ENCODE data around the gene INTS11.

INTS11 gene

DNA sequence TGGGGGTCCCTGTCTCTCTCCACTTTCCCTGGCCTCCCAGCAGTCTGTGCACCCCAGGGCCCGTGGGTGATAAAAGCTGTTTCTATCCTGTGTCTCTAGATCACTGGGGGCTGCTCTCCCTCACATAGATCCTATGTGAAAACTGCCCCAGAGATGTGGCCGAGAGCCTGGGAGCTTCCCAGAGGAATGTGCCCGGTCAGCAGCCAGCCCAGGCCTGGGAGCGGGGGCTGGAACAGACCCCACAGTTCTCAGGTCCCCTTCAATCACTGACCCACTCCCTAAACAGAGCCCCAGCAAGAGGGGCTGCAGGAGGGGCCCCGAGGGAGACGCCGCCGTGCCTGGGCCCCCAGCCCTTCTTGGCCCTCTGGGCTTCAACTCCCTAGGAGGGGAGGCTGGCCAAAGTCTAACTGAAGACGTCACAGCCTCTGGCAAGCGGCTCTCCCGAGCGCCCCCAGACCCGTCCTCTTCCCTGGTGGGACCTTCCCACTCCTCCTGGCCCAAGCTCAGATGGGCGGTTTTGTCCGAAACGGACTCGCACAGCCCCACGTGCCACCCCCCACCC is 33.5 kb upstream of the INTS11 start:
- no peak for DNase-seq

DNA sequence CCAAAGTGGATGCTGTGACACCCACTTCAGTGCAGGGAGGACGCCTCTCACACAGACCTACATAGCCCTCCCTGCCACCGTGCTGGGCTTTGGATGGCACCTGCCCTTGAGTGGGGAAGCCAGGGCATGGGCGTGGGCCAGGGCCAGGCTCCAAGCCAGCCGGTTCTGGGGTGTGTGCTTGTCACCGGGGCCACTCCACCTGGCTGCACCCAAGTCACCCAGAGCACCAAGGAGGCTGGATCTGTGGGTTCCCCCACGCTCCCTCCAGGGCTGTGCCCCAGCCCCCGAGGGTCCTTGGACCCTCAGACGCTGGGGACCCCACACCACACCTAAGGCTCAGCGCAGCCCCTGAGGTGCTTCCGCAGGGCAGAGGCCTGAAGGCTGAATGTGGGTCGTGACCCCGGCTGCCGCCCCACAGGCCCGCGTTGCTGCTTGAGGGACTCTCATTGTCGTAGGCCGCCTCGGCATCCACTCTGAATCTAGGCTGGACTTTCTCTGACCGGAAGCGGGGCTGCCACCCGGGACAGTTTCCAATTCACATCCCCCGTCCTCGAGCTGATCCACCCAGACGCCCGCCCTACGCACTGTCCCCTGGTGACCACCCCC is 32.4 kb upstream of the INTS11 start:
- DNase-seq, result no peak

- no peak for DNase-seq
Observed at GRCh38 chr1:1356166-1356795, 31.8 kb upstream of the INTS11 start.

GRCh38 chr1:1355416-1355815 is 31.0 kb upstream of the INTS11 start:
- DNase-seq, result no peak

GRCh38 chr1:1354271-1355247 is 30.1 kb upstream of the INTS11 start:
- no peak for DNase-seq

DNA sequence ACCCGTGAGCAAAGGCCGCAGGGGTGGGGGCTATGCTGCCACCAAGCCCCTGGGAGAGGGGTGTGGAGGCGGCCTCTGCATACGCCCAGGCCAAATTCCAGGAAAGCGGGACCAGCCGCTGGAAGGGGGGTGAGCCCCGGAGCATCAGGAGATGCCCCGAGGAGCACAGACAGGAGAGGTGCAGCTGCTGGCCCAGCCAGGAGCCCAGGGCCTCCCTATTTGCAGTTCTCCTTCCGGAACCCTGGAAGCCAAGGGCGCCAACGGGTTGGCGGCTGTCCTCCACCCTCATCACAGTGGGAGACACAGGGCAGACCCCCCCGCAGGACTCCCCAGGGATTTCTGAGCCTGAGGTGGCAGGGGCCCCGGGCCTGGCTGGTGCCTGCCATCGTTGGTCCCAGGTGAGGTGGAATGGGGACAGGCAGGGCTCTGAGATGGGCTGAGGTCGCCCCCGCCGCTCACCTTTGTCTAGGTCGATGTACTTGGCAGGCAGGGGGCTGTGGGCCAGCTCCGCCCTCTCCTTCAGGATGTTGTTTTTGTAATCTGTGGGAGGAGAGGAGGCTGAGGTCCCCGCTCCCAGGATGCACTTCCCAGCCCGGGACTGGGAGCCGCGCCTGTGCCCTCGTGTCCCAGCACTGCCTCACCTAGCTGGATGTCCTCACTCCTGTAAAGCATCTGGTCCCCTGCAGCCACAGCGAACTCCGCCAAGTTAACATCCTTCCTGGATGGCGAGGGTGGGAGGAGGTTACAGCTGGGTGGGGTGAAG is 29.1 kb upstream of the INTS11 start:
- DNase-seq, result no peak

DNA sequence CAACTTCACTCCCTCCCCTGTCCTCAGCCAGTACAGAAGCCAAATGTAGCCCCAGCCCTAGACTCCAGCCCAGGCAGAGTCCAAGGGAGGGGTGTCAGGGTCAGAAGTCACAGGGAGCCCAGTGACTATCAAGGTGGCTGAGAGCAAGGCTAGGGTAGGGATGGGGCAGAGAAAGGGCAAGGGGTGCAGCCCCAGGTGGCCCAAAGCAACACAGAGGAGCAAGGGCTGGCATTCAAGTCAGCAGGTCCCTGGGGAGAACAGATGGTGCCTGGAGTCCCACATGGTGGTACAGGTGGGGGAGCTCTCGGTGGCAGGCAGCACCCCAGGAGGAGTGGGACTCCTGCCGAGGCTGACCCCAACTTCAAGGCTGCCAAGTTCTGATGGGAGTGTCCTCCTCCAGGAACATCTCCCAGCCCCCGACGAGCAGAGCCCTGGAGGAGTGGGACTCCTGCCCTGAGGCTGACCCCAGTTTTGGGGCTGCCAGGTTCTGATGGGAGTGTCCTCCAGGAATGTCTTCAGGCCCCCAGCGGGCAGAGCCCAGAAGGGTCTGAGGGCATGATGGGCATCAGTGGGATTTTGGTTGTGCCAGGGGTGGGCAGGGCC is 28.4 kb upstream of the INTS11 start:
- no peak for DNase-seq

DNA sequence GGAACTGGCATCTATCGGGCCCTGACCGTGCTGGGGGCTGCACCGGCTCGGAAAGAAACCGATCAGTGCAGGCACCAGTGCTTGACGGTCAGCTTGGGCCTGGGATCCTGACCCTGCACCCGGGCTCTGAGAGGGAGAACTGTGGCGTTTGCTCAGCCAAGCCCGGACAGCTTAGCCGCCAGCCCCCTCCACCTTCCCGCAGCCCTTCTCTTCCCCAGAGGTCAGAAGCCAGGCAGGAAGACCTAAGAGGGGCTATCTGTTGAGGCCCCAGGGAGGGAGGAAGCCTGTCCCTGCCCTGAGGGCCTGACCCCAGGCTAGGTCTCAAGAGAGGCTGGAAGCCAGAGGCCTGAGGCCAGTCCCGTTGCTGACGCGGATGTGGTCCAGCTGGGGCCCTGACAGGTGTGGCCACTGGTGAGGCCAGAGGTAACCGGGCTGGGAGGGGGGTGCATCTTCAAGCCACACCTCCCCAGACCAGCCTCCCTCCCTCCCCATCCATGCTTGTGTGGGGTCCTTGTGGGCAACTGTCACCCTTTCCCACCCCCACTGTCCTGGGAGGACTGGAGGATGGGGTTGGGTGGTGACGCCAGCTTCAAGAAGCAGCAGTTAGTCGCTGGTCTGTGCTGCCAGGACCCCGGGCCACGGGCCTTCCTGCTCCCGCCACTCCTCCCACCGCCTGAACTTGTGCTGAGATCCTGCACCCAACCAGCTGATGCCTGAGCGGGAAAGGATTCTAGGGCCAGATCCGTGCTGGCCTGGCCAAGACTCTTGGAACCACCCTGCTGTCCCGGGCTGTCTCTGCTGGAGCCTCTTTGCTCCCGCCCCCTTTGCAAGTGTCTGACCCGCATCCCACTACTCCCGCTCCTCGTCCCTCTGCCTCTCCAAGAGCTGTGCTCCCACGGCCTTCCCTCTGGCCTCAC is 27.3 kb upstream of the INTS11 start:
- DNase-seq, result no peak

- peak; percentile 88 for DNase-seq
Observed at GRCh38 chr1:1349256-1350012, 25.0 kb upstream of the INTS11 start, which contains the start of gene DVL1. DVL1 (minus strand) TSS chr1:1349418; CDS start chr1:1349065, 353 bp downstream.

DNA sequence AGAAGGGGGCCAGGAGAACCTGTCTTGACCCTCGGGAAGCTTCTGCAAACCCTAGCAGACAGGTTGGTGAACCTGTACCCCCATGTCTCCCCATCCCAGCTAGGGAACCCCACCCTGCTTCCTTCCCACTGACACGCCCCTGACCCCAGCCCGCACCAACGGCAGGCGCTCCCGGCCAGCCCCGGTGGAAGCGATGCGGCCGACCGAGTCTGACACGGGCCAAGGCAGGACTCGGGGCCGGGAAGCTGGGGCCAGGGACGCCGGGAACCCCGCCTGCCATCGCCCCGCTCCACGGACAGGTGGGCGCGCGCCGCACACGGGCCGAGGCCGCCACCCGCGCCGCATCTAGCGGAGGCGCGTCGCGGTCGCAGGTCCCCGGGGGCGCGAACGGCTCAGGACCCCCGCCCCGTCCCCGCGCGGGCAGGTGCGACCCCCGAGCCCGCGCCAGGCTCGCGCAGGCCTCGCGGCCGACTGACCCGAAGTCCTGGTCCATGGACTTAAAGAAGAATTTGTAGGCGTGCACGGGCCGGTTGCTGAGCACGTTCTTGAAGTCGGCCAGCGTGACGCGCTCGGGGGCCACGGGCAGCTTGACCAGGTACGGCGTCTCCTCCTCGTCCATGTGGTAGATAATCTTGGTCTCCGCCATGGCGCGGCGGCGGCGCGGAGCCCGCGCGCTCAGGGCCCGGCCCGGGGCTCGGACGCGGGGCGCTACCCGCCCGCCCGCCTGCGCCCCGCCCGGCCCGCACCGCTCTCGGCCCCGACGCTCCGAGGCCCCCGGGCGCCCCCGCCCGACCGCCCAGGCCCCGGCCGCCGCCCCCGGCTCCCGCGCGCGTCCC is 24.2 kb upstream of the INTS11 start:
- DNase-seq, result peak; percentile 67

- no peak for DNase-seq
Observed at GRCh38 chr1:1347663-1348419, 23.4 kb upstream of the INTS11 start.

DNA sequence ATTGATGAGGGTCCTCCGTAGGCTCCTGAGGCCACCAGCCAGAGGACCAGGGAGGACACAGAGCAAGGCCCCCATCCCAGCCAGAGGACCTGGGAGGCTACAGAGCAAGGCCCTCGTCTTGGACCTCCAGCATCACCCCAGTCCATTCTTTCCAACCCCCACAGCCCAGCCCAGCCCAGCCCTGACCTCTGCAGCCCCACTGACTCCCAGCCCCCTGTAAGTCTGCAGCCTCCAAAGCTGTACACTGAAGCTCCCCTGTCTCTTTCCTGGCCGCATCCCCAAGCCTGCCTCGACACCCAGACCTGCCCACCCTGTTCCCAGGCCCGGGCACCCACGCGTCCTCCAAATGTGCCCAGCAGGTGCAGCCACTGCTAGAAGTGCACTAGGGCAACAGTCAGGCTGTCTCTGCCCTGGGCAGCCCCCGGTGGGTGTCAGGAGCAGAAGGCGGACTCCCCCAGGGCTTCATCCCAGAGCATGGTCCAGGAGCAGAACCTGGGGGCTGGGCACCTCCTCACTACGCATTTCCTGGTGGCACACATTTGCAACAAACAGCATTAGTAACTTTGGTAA is 22.7 kb upstream of the INTS11 start:
- no peak for DNase-seq

- no peak for DNase-seq
Observed at GRCh38 chr1:1346501-1346890, 22.0 kb upstream of the INTS11 start.

DNA sequence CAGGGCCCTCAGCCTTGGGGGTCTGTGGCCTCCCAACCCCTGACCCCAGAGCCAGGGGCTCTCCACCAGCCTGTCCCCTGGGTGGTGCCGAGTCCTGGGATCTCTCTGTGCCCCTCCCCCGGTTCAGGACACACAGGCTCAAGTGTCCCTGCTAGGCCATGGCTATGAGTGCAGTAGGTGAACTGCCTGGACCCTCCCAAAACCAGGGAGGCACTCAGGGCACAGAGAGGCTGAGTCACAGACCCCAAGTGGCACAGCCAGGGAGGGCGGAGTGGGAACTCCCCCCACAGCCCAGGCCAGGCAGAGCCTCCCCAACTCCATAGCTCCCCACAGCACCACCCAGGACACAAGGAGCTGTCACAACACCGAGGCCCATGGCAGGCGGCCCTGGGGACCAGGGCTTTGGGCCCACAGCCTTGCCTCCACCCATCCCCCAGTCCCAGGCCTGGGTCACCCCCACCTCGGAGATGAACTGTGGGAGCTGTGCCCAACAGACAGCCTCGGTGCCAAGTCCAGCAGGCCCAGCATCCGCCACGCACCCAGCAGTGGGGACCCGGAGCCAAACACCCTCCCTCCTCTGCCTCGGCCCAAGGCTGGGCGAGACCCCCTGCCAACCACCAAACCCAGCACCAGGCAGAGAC is 21.5 kb upstream of the INTS11 start:
- DNase-seq, result no peak

GRCh38 chr1:1345384-1345783 is 20.9 kb upstream of the INTS11 start:
- DNase-seq, result no peak

- peak; percentile 68 for DNase-seq
Observed at GRCh38 chr1:1344655-1345361, 20.3 kb upstream of the INTS11 start.

Measured in activated CD8-positive, alpha-beta memory T cell treated with anti-CD3 and anti-CD28 coated beads for 24 hours (primary cell).